Fibroblast of the aortic adventitia (primary cell): ENCODE results near the gene ARHGAP23. TPM values are rescaled to one million over a fixed set of nuclear protein-coding genes. Genes with fewer than 3 reads are reported as not detected.
A peak's percentile ranks its signal among the peaks of the same experiment; 100 is the strongest.

Experiments used
- DNase-seq: peaks from one replicate; pipeline ENCODE4 v3.0.0-alpha.2; 2010; ENCODE audit warnings: low read depth
- H3K4me3 ChIP-seq: 2 replicates; pipeline ENCODE4 v1.5.1; 2011; ENCODE audit warnings: low read depth, mild to moderate bottlenecking, control low read depth, low read length, moderate library complexity
- total RNA-seq: library from RNA; depleted of rRNA; stranded (reverse); fragments of >200 nt; gene quantifications from 2 replicates; pipeline ENCODE4 v1.2.3, GENCODE V29; 2012; ENCODE audit warnings: low replicate concordance
- TF ChIP-seq, protein P1 (sequence below): IDR thresholded peaks from 2 replicates; pipeline ENCODE4 v1.5.1; 2011; ENCODE audit warnings: mild to moderate bottlenecking, low read length, control low read depth, inconsistent platforms; ENCODE audit not compliant: insufficient read depth

Gene ARHGAP23
- total RNA-seq, 1 donor: 38.3 TPM

DNA sequence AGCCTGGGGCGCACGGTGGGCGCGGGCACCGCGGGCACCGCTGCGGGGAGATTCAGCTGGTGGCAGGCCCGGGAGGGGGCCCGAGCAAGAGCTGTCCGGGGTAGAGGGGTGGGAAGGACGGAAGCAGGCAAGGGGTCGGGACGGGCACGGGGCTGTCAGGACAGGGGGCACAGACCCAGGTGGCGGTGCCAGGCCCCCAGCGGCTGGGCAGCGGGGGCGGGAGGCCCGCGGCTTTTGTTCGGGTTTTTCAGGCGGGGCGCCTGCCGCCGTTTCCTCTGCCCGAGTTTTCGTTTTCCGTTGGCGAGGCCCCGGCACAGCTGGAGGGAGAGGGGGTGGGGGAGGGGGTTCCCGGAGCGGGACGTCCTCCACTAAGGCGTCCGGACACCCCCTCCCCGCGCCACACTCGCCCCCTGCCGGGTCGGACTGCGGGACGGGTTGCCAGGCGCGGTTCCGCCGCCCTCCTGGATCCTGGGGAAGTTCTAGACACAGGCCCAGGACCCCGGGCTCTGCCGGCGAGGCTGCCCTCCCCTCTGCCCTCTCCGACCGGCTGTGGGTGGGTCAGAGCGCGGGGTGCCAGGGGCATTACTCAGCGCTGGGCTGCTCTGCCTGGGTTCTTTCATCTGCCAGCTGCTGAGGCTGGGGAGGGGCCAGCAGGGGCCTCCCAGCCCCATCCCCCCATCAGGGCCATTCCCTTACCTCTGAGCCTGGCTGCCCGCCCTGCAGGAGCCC is 543 bp downstream of the ARHGAP23 start:
- peak overlapping the region; percentile 81 for H3K4me3 ChIP-seq
- TF ChIP-seq, protein P1, sequence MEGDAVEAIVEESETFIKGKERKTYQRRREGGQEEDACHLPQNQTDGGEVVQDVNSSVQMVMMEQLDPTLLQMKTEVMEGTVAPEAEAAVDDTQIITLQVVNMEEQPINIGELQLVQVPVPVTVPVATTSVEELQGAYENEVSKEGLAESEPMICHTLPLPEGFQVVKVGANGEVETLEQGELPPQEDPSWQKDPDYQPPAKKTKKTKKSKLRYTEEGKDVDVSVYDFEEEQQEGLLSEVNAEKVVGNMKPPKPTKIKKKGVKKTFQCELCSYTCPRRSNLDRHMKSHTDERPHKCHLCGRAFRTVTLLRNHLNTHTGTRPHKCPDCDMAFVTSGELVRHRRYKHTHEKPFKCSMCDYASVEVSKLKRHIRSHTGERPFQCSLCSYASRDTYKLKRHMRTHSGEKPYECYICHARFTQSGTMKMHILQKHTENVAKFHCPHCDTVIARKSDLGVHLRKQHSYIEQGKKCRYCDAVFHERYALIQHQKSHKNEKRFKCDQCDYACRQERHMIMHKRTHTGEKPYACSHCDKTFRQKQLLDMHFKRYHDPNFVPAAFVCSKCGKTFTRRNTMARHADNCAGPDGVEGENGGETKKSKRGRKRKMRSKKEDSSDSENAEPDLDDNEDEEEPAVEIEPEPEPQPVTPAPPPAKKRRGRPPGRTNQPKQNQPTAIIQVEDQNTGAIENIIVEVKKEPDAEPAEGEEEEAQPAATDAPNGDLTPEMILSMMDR: no peak
- peak; percentile 61 for DNase-seq

DNA sequence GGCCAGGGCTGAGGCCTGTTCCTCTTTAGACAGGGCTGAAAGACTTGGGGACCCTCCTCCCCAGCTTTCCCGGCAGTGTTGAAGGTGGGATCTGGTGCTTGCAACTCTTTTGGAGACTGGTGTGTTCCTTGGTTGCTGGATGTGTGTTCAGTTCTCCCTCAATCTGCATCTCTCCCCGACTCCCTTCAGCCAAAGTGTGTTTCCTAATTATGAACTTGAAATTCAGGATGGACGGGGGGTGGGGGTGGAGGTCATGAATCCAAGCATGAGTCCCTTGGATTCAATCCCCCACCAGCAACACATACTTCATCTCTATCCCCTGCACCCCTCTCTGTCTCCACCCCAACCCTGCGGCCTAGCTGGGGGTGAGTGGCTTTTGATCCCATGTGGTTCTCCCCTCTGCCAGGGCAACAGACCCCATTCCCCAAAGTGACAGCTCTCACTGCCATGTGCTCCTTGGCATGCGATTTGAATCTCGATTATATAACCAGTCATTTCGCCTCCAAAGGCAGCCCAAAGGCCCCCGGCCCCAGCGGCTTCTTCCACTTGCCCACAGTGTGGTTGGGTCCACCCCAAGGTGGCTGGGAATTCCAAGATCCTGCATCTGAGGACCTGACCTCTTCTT is 1.3 kb downstream of the ARHGAP23 start:
- no peak for DNase-seq
- TF ChIP-seq, protein P1: no peak
- peak overlapping the region; percentile 81 for H3K4me3 ChIP-seq

DNA sequence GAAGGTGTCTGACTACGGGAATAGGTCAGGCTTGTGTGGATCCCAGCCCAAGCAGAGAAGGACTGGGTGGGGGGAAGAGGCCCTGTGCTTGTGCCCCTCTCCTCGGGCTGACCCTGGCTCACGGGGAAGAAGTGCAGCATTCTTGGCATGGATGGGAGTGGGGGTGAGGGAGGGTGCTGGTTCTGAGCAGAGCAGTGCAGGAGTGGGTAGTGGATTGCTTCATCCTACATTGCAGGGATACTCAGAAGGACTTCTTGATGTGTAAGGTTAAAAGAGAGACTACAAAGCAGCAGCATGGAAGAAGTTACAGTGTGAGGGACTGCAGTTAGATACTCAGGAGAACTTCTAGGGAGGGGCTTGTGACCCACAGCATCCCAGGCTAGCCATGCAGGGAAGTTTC is 2.1 kb downstream of the ARHGAP23 start:
- peak; percentile 66 for DNase-seq
- TF ChIP-seq, protein P1: no peak
- H3K4me3 ChIP-seq: peak overlapping the region; percentile 32

DNA sequence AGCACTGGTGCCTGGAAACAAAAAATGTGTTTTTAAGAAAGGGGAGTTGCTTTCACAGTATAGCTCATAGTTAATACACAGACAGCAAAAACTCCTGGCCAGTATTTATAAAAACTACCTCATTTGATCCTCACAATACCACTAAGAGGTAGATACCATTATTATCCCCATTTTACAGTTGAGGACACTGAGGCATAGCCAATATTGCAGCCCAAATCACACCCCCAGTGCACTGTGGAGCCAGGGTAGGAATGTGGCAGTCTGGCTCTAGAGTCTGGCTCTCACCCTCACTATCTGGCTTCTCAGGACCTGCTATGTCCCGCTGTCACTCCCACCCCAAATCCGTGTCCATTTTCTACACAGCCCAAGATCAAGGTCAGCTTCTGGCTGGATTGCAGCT is 2.6 kb downstream of the ARHGAP23 start:
- DNase-seq: no peak
- H3K4me3 ChIP-seq: no peak overlapping the region
- TF ChIP-seq, protein P1: no peak

DNA sequence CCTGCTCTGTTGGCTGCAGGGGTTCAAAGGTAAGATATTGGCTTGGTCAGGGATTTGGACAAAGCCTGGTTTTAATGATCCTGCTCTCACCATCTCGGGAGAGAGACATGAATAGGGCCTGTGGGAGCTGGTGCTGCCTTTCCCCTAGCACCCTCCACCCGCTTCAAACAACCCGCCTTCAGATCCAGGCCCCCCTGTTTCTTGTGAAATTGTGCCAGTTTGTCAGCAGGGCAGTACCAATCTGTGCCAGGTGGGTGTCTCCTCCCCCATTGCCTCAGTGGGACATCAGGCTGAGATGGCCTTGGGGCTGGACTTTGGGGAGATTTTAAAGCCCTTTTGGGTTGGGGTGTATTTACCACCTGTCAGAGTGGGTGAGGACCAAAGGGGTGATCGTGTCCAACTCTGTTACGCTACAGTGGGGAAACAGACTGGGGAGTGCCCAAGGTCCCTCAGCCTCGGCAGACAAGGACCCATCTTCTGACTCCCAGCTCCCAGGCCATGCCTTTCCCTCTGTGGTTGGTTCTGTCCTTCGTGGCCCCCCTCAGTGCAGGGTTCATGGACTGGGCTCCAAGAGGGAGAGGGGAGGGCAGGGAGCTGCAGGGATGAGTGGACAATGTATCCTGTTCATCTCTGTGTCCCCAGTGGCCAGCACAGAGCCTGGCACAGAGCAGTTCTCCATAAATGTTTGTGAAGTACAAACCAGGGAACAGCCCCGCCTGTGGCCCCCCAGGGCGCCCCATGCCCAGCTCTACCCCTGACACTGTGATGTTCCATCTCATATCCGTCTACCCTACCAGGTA is 3.3 kb downstream of the ARHGAP23 start:
- no peak overlapping the region for H3K4me3 ChIP-seq
- no peak for DNase-seq
- TF ChIP-seq, protein P1: no peak

DNA sequence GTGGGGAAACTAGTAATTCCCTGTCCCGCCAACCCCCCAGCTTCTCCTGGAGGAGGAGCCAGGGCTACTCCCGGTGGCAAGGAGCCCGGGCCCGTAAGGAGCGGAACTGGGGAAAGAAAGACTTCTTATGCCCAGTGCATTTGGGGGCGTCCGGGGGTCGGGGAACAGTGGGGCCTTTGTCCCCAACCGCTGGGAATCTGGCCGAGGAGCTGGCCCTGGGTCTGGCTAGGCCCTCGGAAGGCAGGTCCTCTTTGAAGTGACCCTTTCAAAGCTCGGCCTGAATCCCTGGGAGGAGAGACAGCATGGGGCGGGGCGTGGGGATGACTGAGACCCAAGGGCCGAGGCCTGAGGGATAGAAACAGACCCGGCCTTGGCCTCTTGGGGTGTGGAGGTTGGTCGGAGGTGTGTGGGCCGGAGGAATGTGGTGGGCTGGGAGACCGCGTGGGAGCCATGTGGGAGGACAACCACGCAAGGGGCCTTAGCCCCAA is 6.0 kb downstream of the ARHGAP23 start:
- DNase-seq: no peak
- H3K4me3 ChIP-seq: no peak overlapping the region
- TF ChIP-seq, protein P1: no peak
